ENCODE measurements around the gene FOXK1. TPM values are rescaled to one million over a fixed set of nuclear protein-coding genes. Genes with fewer than 3 reads are reported as not detected.
A peak's percentile ranks its signal among the peaks of the same experiment; 100 is the strongest.

Gene FOXK1
- polyA plus RNA-seq, 3 donors: 0.33 to 16.8 (median 0.76) TPM

DNA sequence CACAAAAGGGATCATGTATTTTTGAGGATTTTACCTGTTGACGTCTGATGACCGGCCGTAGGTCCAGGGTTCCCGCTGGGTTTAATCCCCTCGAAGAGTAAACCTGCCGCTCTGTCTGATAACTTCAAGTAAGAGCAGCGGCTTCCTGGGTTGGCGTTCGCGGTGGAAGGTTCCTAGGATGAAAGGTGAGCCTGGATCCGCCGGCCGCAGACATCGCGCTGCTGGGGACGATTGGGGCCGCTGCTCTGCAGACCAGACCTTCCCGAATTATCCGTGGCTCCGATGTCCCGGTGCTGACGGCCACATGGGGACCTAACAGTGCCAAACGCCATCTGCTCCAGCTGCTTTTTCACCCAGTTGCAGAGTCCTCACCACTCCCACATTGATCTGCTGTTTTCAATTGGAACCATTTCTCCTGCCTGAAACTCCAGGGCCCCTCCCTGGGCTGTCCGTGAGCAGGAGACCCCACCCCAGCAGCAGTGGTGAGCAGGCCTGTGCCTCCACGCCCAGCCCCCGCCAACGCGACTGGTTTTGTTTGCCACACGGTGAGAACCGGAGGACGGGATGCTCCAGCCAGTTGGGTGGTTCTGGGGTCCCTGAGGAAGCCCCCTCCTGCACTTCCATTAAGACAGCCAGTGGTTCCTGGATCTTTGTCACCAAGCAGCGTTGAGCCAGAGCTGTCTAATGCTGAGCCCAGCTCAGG lies 81.1 kb downstream of the FOXK1 start:
- peaks cover 60 to 88% of the 10 kb centered on the region in 2 donors for H3K36me3 Mint-ChIP-seq
- TF ChIP-seq, protein P1, sequence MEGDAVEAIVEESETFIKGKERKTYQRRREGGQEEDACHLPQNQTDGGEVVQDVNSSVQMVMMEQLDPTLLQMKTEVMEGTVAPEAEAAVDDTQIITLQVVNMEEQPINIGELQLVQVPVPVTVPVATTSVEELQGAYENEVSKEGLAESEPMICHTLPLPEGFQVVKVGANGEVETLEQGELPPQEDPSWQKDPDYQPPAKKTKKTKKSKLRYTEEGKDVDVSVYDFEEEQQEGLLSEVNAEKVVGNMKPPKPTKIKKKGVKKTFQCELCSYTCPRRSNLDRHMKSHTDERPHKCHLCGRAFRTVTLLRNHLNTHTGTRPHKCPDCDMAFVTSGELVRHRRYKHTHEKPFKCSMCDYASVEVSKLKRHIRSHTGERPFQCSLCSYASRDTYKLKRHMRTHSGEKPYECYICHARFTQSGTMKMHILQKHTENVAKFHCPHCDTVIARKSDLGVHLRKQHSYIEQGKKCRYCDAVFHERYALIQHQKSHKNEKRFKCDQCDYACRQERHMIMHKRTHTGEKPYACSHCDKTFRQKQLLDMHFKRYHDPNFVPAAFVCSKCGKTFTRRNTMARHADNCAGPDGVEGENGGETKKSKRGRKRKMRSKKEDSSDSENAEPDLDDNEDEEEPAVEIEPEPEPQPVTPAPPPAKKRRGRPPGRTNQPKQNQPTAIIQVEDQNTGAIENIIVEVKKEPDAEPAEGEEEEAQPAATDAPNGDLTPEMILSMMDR (IDR thresholded peaks at IDR 0.05): no peak
- Histone ChIP-seq H3K9me3 (replicated peaks in 1 of 2; ENCODE audit: control insufficient read depth in 1 of 2, insufficient read depth in 1 of 2, low read length in 2 of 2) (no peaks in the 10 kb centered on the region), H3K36me3 (replicated peaks in 1 of 2; ENCODE audit: control insufficient read depth in 1 of 2, insufficient read depth in 2 of 2, low read length in 2 of 2) (peaks cover 63 to 91% of the 10 kb centered on the region in 2 donors), H3K4me3 (replicated peaks in 1 of 3; ENCODE audit: low read depth in 2 of 3, low read length in 3 of 3) (no peak overlapping the region), H3K4me1 (ENCODE audit: control insufficient read depth in 1 of 2, insufficient read depth in 2 of 2, low read length in 2 of 2) (no peaks in the 10 kb centered on the region), H3K27ac (ENCODE audit: low read depth in 1 of 2, low read length in 2 of 2) (no peak overlapping the region), H4K20me1 (ENCODE audit: insufficient read depth, low read length) (peaks cover 18% of the 10 kb centered on the region), H3K79me2 (ENCODE audit: insufficient read depth, low read length) (no peaks in the 10 kb centered on the region), H3K4me2 (replicated peaks; ENCODE audit: extremely low read depth, low read length, poor library complexity, severe bottlenecking) (no peak overlapping the region), H3K27me3 (ENCODE audit: control insufficient read depth in 2 of 2, insufficient read depth in 2 of 2, low read length in 2 of 2) (no peaks in the 10 kb centered on the region), H2AFZ (ENCODE audit: insufficient read depth, low read depth, low read length, poor library complexity, severe bottlenecking) (no peak overlapping the region), H3K9ac (ENCODE audit: insufficient read depth, low read length, poor library complexity, severe bottlenecking) (no peak overlapping the region)
- peak overlapping the region in 1 of 7 donors; percentile 48 for H3K27ac Mint-ChIP-seq
- intact Hi-C loops (cut with micrococcal nuclease): no loop called here
- no peak for DNase-seq
- peaks cover 0 to 6% (median 0%) of the 10 kb centered on the region in 7 donors for H3K9me3 Mint-ChIP-seq
- peaks cover 0 to 2% (median 0%) of the 10 kb centered on the region in 3 donors for H3K27me3 Mint-ChIP-seq (ENCODE audit: low read depth in 3 of 3)
- H3K4me1 Mint-ChIP-seq: no peaks in the 10 kb centered on the region
- 98% methylated on average over 28 of the region's 32 CpGs for WGBS (ENCODE audit: insufficient coverage)
- H3K4me3 Mint-ChIP-seq: no peak overlapping the region

DNA sequence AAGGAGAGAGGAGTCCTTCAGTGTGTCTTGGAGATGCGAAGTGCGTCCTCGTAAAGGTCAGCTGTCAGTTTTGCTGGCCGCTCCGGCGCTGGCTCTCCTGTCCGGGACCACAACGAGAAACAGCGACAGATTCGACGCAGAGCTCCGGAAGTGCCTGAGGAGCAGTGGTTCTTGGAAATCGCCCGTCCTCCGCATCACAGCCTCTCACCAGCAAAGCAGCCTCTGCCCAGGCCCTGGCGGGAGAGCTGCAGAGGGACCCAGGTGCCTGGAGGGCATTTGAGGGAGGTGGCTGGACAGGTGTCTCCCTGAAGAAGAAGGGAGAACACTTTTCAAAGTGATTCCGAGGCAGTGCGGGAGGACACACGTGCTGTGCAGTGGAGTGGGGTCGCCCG lies 81.7 kb downstream of the FOXK1 start:
- over 99% methylated on average over 17 of the region's 21 CpGs for WGBS (ENCODE audit: insufficient coverage)
- H3K4me1 ChIP-seq (ENCODE audit: control insufficient read depth in 1 of 2, insufficient read depth in 2 of 2, low read length in 2 of 2): no peaks in the 10 kb centered on the region
- TF ChIP-seq, protein P1 (IDR thresholded peaks at IDR 0.05): no peak
- no peak overlapping the region for H3K9ac ChIP-seq (ENCODE audit: insufficient read depth, low read length, poor library complexity, severe bottlenecking)
- no peak overlapping the region for H3K4me2 ChIP-seq (replicated peaks; ENCODE audit: extremely low read depth, low read length, poor library complexity, severe bottlenecking)
- H2AFZ ChIP-seq (ENCODE audit: insufficient read depth, low read depth, low read length, poor library complexity, severe bottlenecking): no peak overlapping the region
- peaks cover 18% of the 10 kb centered on the region for H4K20me1 ChIP-seq (ENCODE audit: insufficient read depth, low read length)
- no peak overlapping the region for H3K4me3 Mint-ChIP-seq
- no peaks in the 10 kb centered on the region for H3K4me1 Mint-ChIP-seq
- DNase-seq: no peak
- no peak overlapping the region for H3K27ac ChIP-seq (ENCODE audit: low read depth in 1 of 2, low read length in 2 of 2)
- peaks cover 0 to 6% (median 0%) of the 10 kb centered on the region in 7 donors for H3K9me3 Mint-ChIP-seq
- H3K9me3 ChIP-seq (replicated peaks in 1 of 2; ENCODE audit: control insufficient read depth in 1 of 2, insufficient read depth in 1 of 2, low read length in 2 of 2): no peaks in the 10 kb centered on the region
- H3K27ac Mint-ChIP-seq: no peak overlapping the region
- H3K36me3 ChIP-seq (replicated peaks in 1 of 2; ENCODE audit: control insufficient read depth in 1 of 2, insufficient read depth in 2 of 2, low read length in 2 of 2): peaks cover 58 to 85% of the 10 kb centered on the region in 2 donors
- H3K36me3 Mint-ChIP-seq: peaks cover 55 to 87% of the 10 kb centered on the region in 2 donors
- H3K4me3 ChIP-seq (replicated peaks in 1 of 3; ENCODE audit: low read depth in 2 of 3, low read length in 3 of 3): no peak overlapping the region
- no peaks in the 10 kb centered on the region for H3K27me3 ChIP-seq (ENCODE audit: control insufficient read depth in 2 of 2, insufficient read depth in 2 of 2, low read length in 2 of 2)
- intact Hi-C loops (cut with micrococcal nuclease): no loop called here
- H3K27me3 Mint-ChIP-seq (ENCODE audit: low read depth in 3 of 3): peaks cover 0 to 2% (median 0%) of the 10 kb centered on the region in 3 donors
- no peaks in the 10 kb centered on the region for H3K79me2 ChIP-seq (ENCODE audit: insufficient read depth, low read length)
